WTC11 (cell line): ENCODE results near the gene GHR. TPM values are rescaled to one million over a fixed set of nuclear protein-coding genes. Genes with fewer than 3 reads are reported as not detected.

Experiments used
- ATAC-seq: fragments of 200-7000 bp; cut with Tn5 transposase; 2 replicates; pipeline ENCODE4 v1.10.0; 2021; ENCODE audit warnings: mild to moderate bottlenecking, moderate library complexity
- CTCF ChIA-PET: fragments of 300-600 bp; sonication (Branson Sonifier 250); formaldehyde crosslinking; loops from one replicate; lab custom pipeline; 2021; ENCODE audit warnings: antibody characterized with exemption; lab: Charles Lee
- POLR2A ChIA-PET: fragments of 350-600 bp; sonication (Branson Sonifier 250); formaldehyde crosslinking; loops from one replicate; lab custom pipeline; 2021; ENCODE audit warnings: antibody characterized with exemption; lab: Charles Lee
- DNase-seq: peaks from one replicate; pipeline ENCODE4 v3.0.0; 2021; ENCODE audit warnings: low spot score
- H3K27ac Mint-ChIP-seq: 2 replicates; pipeline ENCODE4 v1.8.0; 2021; ENCODE audit warnings: mixed read lengths
- H3K27me3 Mint-ChIP-seq: 2 replicates; pipeline ENCODE4 v1.8.0; 2021; ENCODE audit warnings: low read depth, mild to moderate bottlenecking, moderate library complexity, mixed read lengths
- H3K36me3 Mint-ChIP-seq: 2 replicates; pipeline ENCODE4 v1.8.0; 2021; ENCODE audit warnings: mixed read lengths
- H3K4me1 Mint-ChIP-seq: 2 replicates; pipeline ENCODE4 v1.8.0; 2022; ENCODE audit warnings: mixed read lengths
- H3K4me3 Mint-ChIP-seq: 2 replicates; pipeline ENCODE4 v1.8.0; 2021; ENCODE audit warnings: mild to moderate bottlenecking, moderate library complexity, mixed read lengths
- H3K9me3 Mint-ChIP-seq: 2 replicates; pipeline ENCODE4 v1.8.0; 2021; ENCODE audit warnings: mixed read lengths
- EMX1 ChIP-seq: fragments of 250-450 bp; sonication (Bioruptor Pico); IDR thresholded peaks from 2 replicates; pipeline ENCODE4 v1.8.0; 2021; ENCODE audit warnings: mild to moderate bottlenecking
- FOXP1 ChIP-seq: sonication (generic); formaldehyde crosslinking; IDR thresholded peaks from 2 replicates; pipeline ENCODE4 v1.8.0; 2022; ENCODE audit warnings: missing genetic modification reagents, mild to moderate bottlenecking, moderate library complexity, borderline replicate concordance
- IRF2 ChIP-seq: sonication (generic); formaldehyde crosslinking; IDR thresholded peaks from 2 replicates; pipeline ENCODE4 v1.8.0; 2022; ENCODE audit warnings: low read depth, missing genetic modification reagents, borderline replicate concordance
- KAT7 ChIP-seq: sonication (generic); formaldehyde crosslinking; IDR thresholded peaks from 2 replicates; pipeline ENCODE4 v1.8.1; 2023; ENCODE audit warnings: missing genetic modification reagents, mild to moderate bottlenecking, borderline replicate concordance
- MXD4 ChIP-seq: fragments of 250-450 bp; sonication (Bioruptor Pico); IDR thresholded peaks from 2 replicates; pipeline ENCODE4 v1.8.0; 2021; ENCODE audit warnings: mild to moderate bottlenecking, moderate library complexity, borderline replicate concordance
- MYBL2 ChIP-seq: sonication (generic); formaldehyde crosslinking; IDR thresholded peaks from 2 replicates; pipeline ENCODE4 v1.8.1; 2023; ENCODE audit warnings: mild to moderate bottlenecking, moderate library complexity, missing genetic modification reagents
- NFYB ChIP-seq: sonication (generic); formaldehyde crosslinking; conservative IDR thresholded peaks from 2 replicates; pipeline ENCODE4 v1.8.0; 2022; ENCODE audit warnings: low read depth, missing genetic modification reagents
- NR2C2 ChIP-seq: sonication (generic); formaldehyde crosslinking; IDR thresholded peaks from 2 replicates; pipeline ENCODE4 v1.8.0; 2022; ENCODE audit warnings: mild to moderate bottlenecking, missing genetic modification reagents
- PRDM15 ChIP-seq: sonication (generic); formaldehyde crosslinking; IDR thresholded peaks from 2 replicates; pipeline ENCODE4 v1.8.0; 2022; ENCODE audit warnings: missing genetic modification reagents
- PRRX2 ChIP-seq: fragments of 250-450 bp; sonication (Bioruptor Pico); IDR thresholded peaks from 2 replicates; pipeline ENCODE4 v1.8.0; 2021; ENCODE audit warnings: mild to moderate bottlenecking
- SOX15 ChIP-seq: fragments of 250-450 bp; sonication (Bioruptor Pico); IDR thresholded peaks from 2 replicates; pipeline ENCODE4 v1.9.0; 2021; ENCODE audit warnings: mild to moderate bottlenecking
- TEAD4 ChIP-seq: sonication (generic); formaldehyde crosslinking; IDR thresholded peaks from 2 replicates; pipeline ENCODE4 v1.8.0; 2022; ENCODE audit warnings: mild to moderate bottlenecking, missing genetic modification reagents
- ZNF232 ChIP-seq: sonication (generic); formaldehyde crosslinking; IDR thresholded peaks from 2 replicates; pipeline ENCODE4 v1.8.0; 2022; ENCODE audit warnings: mild to moderate bottlenecking, missing genetic modification reagents
- ZNF396 ChIP-seq: fragments of 250-450 bp; sonication (Bioruptor Pico); IDR thresholded peaks from 2 replicates; pipeline ENCODE4 v1.8.0; 2021; ENCODE audit warnings: mild to moderate bottlenecking, moderate library complexity, borderline replicate concordance
- ZNF416 ChIP-seq: fragments of 250-450 bp; sonication (Bioruptor Pico); IDR thresholded peaks from 2 replicates; pipeline ENCODE4 v1.9.0; 2021; ENCODE audit warnings: mild to moderate bottlenecking, inconsistent platforms
- ZNF512 ChIP-seq: sonication (generic); formaldehyde crosslinking; IDR thresholded peaks from 2 replicates; pipeline ENCODE4 v1.8.1; 2022; ENCODE audit warnings: missing genetic modification reagents, borderline replicate concordance
- ZNF671 ChIP-seq: fragments of 250-450 bp; sonication (Bioruptor Pico); IDR thresholded peaks from 2 replicates; pipeline ENCODE4 v1.8.0; 2021; ENCODE audit warnings: mild to moderate bottlenecking
- total RNA-seq: library from RNA; stranded (reverse); gene quantifications from 3 replicates; pipeline ENCODE4 v1.2.3, GENCODE V29; 2021
- TF ChIP-seq, protein P1 (sequence below): fragments of 200-600 bp; IDR thresholded peaks from 2 replicates; pipeline ENCODE4 v1.8.0; 2022; ENCODE audit warnings: antibody characterized with exemption
- TF ChIP-seq, protein P2 (sequence below): sonication (generic); formaldehyde crosslinking; IDR thresholded peaks from 2 replicates; pipeline ENCODE4 v1.8.0; 2022; ENCODE audit warnings: mild to moderate bottlenecking, missing genetic modification reagents
- TF ChIP-seq, protein P3 (sequence below): sonication (generic); formaldehyde crosslinking; IDR thresholded peaks from 2 replicates; pipeline ENCODE4 v1.8.0; 2023; ENCODE audit warnings: missing genetic modification reagents, mild to moderate bottlenecking, borderline replicate concordance
- TF ChIP-seq, protein P4 (sequence below): sonication (generic); formaldehyde crosslinking; IDR thresholded peaks from 2 replicates; pipeline ENCODE4 v1.8.1; 2022; ENCODE audit warnings: mild to moderate bottlenecking, moderate library complexity, missing genetic modification reagents

Gene GHR
- total RNA-seq, 1 experiment from 2014 or later = 0.57 TPM

DNA sequence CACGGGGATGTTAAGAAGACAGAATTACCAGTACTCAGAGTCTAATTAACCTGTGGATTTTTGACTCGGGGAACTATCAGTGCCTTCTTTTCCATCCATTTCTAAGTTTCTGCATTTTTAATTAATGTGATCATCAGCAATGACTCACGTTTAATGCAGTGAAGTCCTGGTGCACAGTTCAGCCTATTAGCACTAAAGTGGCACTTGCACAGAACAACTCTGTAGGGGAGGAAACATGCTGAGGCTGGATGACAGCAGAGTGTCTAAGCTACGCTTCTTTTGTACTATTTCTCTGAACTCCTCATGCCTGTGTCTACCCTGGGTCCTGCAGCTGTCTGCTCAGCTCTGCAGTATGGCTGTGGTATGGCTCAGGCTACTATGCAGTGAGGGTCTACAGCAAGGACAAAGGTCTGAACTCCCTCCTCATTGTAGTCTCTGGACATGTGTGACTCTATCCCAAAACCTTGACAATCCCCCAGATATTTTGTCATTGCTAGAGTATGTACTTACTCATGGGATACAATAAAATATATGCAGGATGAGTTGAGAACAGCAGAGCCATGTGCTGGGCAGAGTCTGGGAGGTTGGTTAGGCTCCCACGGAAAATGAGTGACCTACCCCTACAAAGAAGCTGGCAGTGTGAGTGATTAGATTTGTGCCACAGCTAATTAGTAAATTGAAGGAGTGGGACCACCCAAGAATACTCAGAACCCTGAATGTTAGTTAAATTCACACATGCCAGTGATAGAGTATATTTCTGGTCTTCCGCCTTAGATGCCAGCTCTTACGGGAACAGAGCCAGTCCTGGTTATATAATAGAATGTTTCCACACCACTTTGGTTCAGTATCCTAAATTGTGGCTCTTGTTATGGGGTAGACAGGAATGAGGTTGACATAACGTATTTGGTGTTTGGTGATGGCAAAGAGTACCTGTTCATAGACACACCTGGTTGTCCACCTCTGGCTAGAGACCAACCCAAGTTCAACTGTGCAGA lies 148.0 kb downstream of the GHR start:
- ATAC-seq (no peak), DNase-seq (no peak)
- CTCF ChIA-PET = interaction anchor here (0.8 to 1.2 kb wide), 2 partner anchors 12 to 148 kb away, joined by 3 to 4 read pairs; partner anchors contain the start of gene GHR
- no peaks in the 10 kb centered on the region for H3K36me3 Mint-ChIP-seq
- H3K9me3 Mint-ChIP-seq = no peaks in the 10 kb centered on the region
- H3K4me1 Mint-ChIP-seq = peaks cover 5% of the 10 kb centered on the region; the same call in 1 of the 2 replicates
- no peak overlapping the region for H3K27ac Mint-ChIP-seq
- H3K27me3 Mint-ChIP-seq = no peaks in the 10 kb centered on the region
- TF ChIP-seq ZNF671 (CRISPR knock-in tag) = no peak
- TF ChIP-seq ZNF232 (CRISPR knock-in tag) = no peak
- TF ChIP-seq SOX15 (CRISPR knock-in tag) = no peak
- no peak for TF ChIP-seq MXD4 (CRISPR knock-in tag)
- TF ChIP-seq MYBL2 (CRISPR knock-in tag) = no peak
- TF ChIP-seq, protein P1, sequence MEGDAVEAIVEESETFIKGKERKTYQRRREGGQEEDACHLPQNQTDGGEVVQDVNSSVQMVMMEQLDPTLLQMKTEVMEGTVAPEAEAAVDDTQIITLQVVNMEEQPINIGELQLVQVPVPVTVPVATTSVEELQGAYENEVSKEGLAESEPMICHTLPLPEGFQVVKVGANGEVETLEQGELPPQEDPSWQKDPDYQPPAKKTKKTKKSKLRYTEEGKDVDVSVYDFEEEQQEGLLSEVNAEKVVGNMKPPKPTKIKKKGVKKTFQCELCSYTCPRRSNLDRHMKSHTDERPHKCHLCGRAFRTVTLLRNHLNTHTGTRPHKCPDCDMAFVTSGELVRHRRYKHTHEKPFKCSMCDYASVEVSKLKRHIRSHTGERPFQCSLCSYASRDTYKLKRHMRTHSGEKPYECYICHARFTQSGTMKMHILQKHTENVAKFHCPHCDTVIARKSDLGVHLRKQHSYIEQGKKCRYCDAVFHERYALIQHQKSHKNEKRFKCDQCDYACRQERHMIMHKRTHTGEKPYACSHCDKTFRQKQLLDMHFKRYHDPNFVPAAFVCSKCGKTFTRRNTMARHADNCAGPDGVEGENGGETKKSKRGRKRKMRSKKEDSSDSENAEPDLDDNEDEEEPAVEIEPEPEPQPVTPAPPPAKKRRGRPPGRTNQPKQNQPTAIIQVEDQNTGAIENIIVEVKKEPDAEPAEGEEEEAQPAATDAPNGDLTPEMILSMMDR = no peak
- TF ChIP-seq FOXP1 = no peak
- no peak for TF ChIP-seq ZNF416 (CRISPR knock-in tag)
- TF ChIP-seq TEAD4 (CRISPR knock-in tag) = no peak
- no peak for TF ChIP-seq KAT7 (CRISPR knock-in tag)
- POLR2A ChIA-PET = no interaction called here
- H3K4me3 Mint-ChIP-seq = no peak overlapping the region

- H3K9me3 Mint-ChIP-seq = no peaks in the 10 kb centered on the region
- no peaks in the 10 kb centered on the region for H3K36me3 Mint-ChIP-seq
- H3K27ac Mint-ChIP-seq = no peak overlapping the region
- ChIA-PET CTCF (interaction anchor here (1.2 kb wide), 1 partner anchor 11 kb away, joined by 4 read pairs; no protein-coding TSS in a partner anchor), POLR2A (no interaction called here)
- DNase-seq = no peak
- H3K4me3 Mint-ChIP-seq = no peak overlapping the region
- no peaks in the 10 kb centered on the region for H3K27me3 Mint-ChIP-seq
- H3K4me1 Mint-ChIP-seq = 0 out of 2 replicates have a peak, but pooled peaks cover 1% of the 10 kb centered on the region
- no peak for ATAC-seq
- TF ChIP-seq NR2C2 (CRISPR knock-in tag) = no peak
- TF ChIP-seq, protein P2, sequence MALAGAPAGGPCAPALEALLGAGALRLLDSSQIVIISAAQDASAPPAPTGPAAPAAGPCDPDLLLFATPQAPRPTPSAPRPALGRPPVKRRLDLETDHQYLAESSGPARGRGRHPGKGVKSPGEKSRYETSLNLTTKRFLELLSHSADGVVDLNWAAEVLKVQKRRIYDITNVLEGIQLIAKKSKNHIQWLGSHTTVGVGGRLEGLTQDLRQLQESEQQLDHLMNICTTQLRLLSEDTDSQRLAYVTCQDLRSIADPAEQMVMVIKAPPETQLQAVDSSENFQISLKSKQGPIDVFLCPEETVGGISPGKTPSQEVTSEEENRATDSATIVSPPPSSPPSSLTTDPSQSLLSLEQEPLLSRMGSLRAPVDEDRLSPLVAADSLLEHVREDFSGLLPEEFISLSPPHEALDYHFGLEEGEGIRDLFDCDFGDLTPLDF = no peak
- TF ChIP-seq IRF2 (CRISPR knock-in tag) = no peak
- no peak for TF ChIP-seq NFYB (CRISPR knock-in tag)
- TF ChIP-seq ZNF512 (CRISPR knock-in tag) = no peak
- TF ChIP-seq, protein P3, sequence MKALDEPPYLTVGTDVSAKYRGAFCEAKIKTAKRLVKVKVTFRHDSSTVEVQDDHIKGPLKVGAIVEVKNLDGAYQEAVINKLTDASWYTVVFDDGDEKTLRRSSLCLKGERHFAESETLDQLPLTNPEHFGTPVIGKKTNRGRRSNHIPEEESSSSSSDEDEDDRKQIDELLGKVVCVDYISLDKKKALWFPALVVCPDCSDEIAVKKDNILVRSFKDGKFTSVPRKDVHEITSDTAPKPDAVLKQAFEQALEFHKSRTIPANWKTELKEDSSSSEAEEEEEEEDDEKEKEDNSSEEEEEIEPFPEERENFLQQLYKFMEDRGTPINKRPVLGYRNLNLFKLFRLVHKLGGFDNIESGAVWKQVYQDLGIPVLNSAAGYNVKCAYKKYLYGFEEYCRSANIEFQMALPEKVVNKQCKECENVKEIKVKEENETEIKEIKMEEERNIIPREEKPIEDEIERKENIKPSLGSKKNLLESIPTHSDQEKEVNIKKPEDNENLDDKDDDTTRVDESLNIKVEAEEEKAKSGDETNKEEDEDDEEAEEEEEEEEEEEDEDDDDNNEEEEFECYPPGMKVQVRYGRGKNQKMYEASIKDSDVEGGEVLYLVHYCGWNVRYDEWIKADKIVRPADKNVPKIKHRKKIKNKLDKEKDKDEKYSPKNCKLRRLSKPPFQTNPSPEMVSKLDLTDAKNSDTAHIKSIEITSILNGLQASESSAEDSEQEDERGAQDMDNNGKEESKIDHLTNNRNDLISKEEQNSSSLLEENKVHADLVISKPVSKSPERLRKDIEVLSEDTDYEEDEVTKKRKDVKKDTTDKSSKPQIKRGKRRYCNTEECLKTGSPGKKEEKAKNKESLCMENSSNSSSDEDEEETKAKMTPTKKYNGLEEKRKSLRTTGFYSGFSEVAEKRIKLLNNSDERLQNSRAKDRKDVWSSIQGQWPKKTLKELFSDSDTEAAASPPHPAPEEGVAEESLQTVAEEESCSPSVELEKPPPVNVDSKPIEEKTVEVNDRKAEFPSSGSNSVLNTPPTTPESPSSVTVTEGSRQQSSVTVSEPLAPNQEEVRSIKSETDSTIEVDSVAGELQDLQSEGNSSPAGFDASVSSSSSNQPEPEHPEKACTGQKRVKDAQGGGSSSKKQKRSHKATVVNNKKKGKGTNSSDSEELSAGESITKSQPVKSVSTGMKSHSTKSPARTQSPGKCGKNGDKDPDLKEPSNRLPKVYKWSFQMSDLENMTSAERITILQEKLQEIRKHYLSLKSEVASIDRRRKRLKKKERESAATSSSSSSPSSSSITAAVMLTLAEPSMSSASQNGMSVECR (CRISPR knock-in tag) = no peak
- TF ChIP-seq ZNF396 (CRISPR knock-in tag) = no peak
- no peak for TF ChIP-seq PRRX2 (CRISPR knock-in tag)
- TF ChIP-seq MXD4 (CRISPR knock-in tag) = no peak
- TF ChIP-seq PRDM15 (CRISPR knock-in tag) = no peak
- TF ChIP-seq, protein P4, sequence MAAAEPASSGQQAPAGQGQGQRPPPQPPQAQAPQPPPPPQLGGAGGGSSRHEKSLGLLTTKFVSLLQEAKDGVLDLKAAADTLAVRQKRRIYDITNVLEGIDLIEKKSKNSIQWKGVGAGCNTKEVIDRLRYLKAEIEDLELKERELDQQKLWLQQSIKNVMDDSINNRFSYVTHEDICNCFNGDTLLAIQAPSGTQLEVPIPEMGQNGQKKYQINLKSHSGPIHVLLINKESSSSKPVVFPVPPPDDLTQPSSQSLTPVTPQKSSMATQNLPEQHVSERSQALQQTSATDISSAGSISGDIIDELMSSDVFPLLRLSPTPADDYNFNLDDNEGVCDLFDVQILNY (CRISPR knock-in tag) = no peak
- no peak for TF ChIP-seq EMX1
Observed at GRCh38 chr5:42572313-42572712, 149.1 kb downstream of the GHR start.
